ENCODE results near the gene DNM1L. TPM values are rescaled to one million over a fixed set of nuclear protein-coding genes. Genes with fewer than 3 reads are reported as not detected.
"Not testable (repeated sequence)": the region's sequence is repeated elsewhere in the genome, so short reads cannot be mapped to it uniquely, and the experiment has no call there.

DNM1L gene
- total RNA-seq, 1 experiment from 2014 or later = 79.8 TPM

GRCh38 chr12:32718926-32719325 is 39.8 kb downstream of the DNM1L start:
- Histone ChIP-seq H3K27me3 (ENCODE audit: insufficient read depth, low read length) (no peaks in the 10 kb centered on the region), H3K4ac (ENCODE audit: low read depth, low read length) (no peak overlapping the region), H3K79me2 (ENCODE audit: insufficient read depth, low read length) (no peaks in the 10 kb centered on the region), H2BK5ac (ENCODE audit: insufficient read length, low read length) (no peak overlapping the region), H2BK120ac (ENCODE audit: low read depth, low read length, poor library complexity, severe bottlenecking) (no peak overlapping the region), H3T11ph (ENCODE audit: low read length) (no peak overlapping the region), H2AFZ (ENCODE audit: low read length) (no peak overlapping the region), H3K9me3 (ENCODE audit: control insufficient read depth, low read depth, low read length) (no peaks in the 10 kb centered on the region), H3K27ac (ENCODE audit: insufficient read length, low read depth, low read length) (no peak overlapping the region), H3K9ac (ENCODE audit: extremely low read depth, insufficient read length, low read length) (no peak overlapping the region), H3K56ac (ENCODE audit: insufficient read length, low read depth, low read length) (no peak overlapping the region), H4K8ac (replicated peaks; ENCODE audit: insufficient read length, low read depth, low read length) (no peak overlapping the region), H4K5ac (ENCODE audit: insufficient read length, low read depth, low read length) (no peak overlapping the region), H2AK5ac (ENCODE audit: insufficient read length, low read length) (no peak overlapping the region), H4K91ac (ENCODE audit: insufficient read length, low read depth, low read length) (no peak overlapping the region), H3K23ac (ENCODE audit: insufficient read length, low read depth, low read length) (no peak overlapping the region), H2BK15ac (ENCODE audit: low read depth, low read length) (no peak overlapping the region), H3K4me2 (ENCODE audit: insufficient read depth, insufficient read length, low read length) (no peak overlapping the region), H3K23me2 (ENCODE audit: insufficient read length, low read depth, low read length, poor library complexity, severe bottlenecking) (no peaks in the 10 kb centered on the region), H3K4me1 (ENCODE audit: insufficient read depth, low read length) (no peaks in the 10 kb centered on the region), H3K14ac (ENCODE audit: insufficient read depth, low read length) (no peak overlapping the region), H3K79me1 (ENCODE audit: insufficient read depth, low read depth, low read length, poor library complexity, severe bottlenecking) (no peaks in the 10 kb centered on the region), H2BK12ac (ENCODE audit: insufficient read length, low read depth, low read length) (no peak overlapping the region), H4K20me1 (ENCODE audit: control insufficient read depth, insufficient read depth, insufficient read length) (no peaks in the 10 kb centered on the region), H2BK20ac (ENCODE audit: low read depth, low read length, poor library complexity, severe bottlenecking) (no peak overlapping the region), H3K18ac (ENCODE audit: insufficient read length, low read depth, low read length) (no peak overlapping the region)
- no peak for TF ChIP-seq CTCF (conservative IDR thresholded peaks at IDR 0.05)
- no CpG with 5 or more reads among the region's 2 CpGs for WGBS (ENCODE audit: extremely low coverage, insufficient read length, low lambda C conversion rate)
- H3K27me3 Mint-ChIP-seq (ENCODE audit: low read depth) = no peaks in the 10 kb centered on the region
- DNase-seq = no peak
- no peaks in the 10 kb centered on the region for H3K4me1 Mint-ChIP-seq
- no peak overlapping the region for H3K27ac Mint-ChIP-seq
- no peaks in the 10 kb centered on the region for H3K9me3 Mint-ChIP-seq
- peaks cover 13 to 51% (median 29%) of the 10 kb centered on the region in 3 experiments for H3K36me3 Mint-ChIP-seq (ENCODE audit: insufficient read depth in 1 of 3, low read depth in 3 of 3)
- no peak overlapping the region for H3K4me3 Mint-ChIP-seq

GRCh38 chr12:32725308-32725707 is 46.2 kb downstream of the DNM1L start:
- H2BK120ac ChIP-seq (ENCODE audit: low read depth, low read length, poor library complexity, severe bottlenecking); H3K14ac ChIP-seq (ENCODE audit: insufficient read depth, low read length); H3K4me1 Mint-ChIP-seq; H3K79me1 ChIP-seq (ENCODE audit: insufficient read depth, low read depth, low read length, poor library complexity, severe bottlenecking); H3K4me2 ChIP-seq (ENCODE audit: insufficient read depth, insufficient read length, low read length); H3K27me3 Mint-ChIP-seq (ENCODE audit: low read depth); H3K56ac ChIP-seq (ENCODE audit: insufficient read length, low read depth, low read length); H4K20me1 ChIP-seq (ENCODE audit: control insufficient read depth, insufficient read depth, insufficient read length); H3K79me2 ChIP-seq (ENCODE audit: insufficient read depth, low read length); H3K4me1 ChIP-seq (ENCODE audit: insufficient read depth, low read length); H4K8ac ChIP-seq (replicated peaks; ENCODE audit: insufficient read length, low read depth, low read length); H2AK5ac ChIP-seq (ENCODE audit: insufficient read length, low read length); H2BK15ac ChIP-seq (ENCODE audit: low read depth, low read length); DNase-seq; H4K91ac ChIP-seq (ENCODE audit: insufficient read length, low read depth, low read length); H3K9ac ChIP-seq (ENCODE audit: extremely low read depth, insufficient read length, low read length); H3K23me2 ChIP-seq (ENCODE audit: insufficient read length, low read depth, low read length, poor library complexity, severe bottlenecking); H3K9me3 Mint-ChIP-seq; H2AFZ ChIP-seq (ENCODE audit: low read length); H3K27ac Mint-ChIP-seq; H3K4me3 Mint-ChIP-seq; H3K27me3 ChIP-seq (ENCODE audit: insufficient read depth, low read length); H2BK20ac ChIP-seq (ENCODE audit: low read depth, low read length, poor library complexity, severe bottlenecking); H2BK12ac ChIP-seq (ENCODE audit: insufficient read length, low read depth, low read length); H3K23ac ChIP-seq (ENCODE audit: insufficient read length, low read depth, low read length); H4K5ac ChIP-seq (ENCODE audit: insufficient read length, low read depth, low read length); H3K9me3 ChIP-seq (ENCODE audit: control insufficient read depth, low read depth, low read length); H3T11ph ChIP-seq (ENCODE audit: low read length); H3K27ac ChIP-seq (ENCODE audit: insufficient read length, low read depth, low read length); H3K4ac ChIP-seq (ENCODE audit: low read depth, low read length); H3K18ac ChIP-seq (ENCODE audit: insufficient read length, low read depth, low read length); H2BK5ac ChIP-seq (ENCODE audit: insufficient read length, low read length): not testable (repeated sequence)
- H3K36me3 Mint-ChIP-seq (ENCODE audit: insufficient read depth in 1 of 3, low read depth in 3 of 3) = peaks cover 16 to 61% (median 41%) of the 10 kb centered on the region in 3 experiments
- WGBS (ENCODE audit: extremely low coverage, insufficient read length, low lambda C conversion rate) = no CpG with 5 or more reads among the region's 3 CpGs

Measured in H9 (cell line).